Measurements from ENCODE around the gene PHF3.
A peak's percentile ranks its signal among the peaks of the same experiment; 100 is the strongest.

PHF3 gene

GRCh38 chr6:63649847-63650265, 14.3 kb downstream of the PHF3 start:
- no peak for DNase-seq

DNA sequence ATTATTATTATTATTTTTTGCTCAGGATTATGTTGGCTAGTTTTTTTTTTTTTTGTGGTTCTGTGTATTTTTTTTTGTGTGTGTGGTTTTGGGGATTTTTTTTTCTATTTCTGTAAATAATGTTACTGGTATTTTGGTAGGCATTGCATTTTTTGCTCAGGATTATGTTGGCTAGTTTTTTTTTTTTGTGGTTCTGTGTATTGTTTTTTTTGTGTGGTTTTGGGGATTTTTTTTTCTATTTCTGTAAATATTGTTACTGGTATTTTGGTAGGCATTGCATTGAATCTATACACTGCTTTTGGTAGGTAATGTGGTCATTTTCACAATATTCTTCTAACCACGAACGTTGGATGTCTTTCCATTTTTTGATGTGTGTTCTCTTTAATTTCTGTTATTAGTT, 17.4 kb downstream of the PHF3 start:
- DNase-seq: no peak

DNA sequence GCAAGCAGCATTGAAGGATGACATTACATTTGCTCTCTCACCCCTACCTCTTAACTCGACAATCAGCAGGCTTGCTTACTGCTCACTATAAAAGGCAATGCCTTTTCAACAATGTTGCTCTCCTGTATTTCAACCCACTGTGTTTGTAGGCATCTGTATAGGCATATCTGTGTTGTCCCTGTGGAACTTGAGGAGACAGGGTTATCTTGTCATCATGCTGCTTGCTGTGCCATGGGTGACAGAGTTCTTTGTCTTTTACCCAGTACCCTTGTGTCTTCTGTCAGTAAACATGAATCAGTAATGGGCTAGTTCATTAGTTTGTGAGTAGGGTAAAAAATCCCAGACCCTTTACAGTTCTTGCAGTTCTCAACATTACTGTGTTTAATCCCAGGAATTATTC, 25.2 kb downstream of the PHF3 start:
- DNase-seq: peak; percentile 53

DNA sequence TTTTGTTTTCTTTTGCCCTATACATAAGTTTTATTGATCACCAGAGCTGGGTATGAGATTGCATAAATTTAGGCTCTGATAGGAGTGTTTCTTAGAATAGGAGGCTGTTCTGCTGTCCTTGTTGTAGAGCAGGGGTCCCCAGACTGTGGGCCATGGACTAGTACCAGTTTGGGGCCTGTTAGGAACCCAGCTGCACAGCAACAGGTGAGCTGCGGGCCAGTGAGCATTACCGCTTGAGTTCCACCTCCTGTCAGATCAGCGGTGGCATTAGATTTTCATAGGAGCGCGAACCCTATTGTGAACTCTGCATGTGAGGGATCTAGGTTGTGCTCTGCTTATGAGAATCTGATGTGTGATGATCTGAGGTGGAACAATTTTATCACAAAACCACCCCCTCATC, 26.2 kb downstream of the PHF3 start:
- no peak for DNase-seq

GRCh38 chr6:63663147-63663955, 27.7 kb downstream of the PHF3 start:
- DNase-seq: no peak

- no peak for DNase-seq
Measured at GRCh38 chr6:63663956-63664281, 28.3 kb downstream of the PHF3 start.

DNA sequence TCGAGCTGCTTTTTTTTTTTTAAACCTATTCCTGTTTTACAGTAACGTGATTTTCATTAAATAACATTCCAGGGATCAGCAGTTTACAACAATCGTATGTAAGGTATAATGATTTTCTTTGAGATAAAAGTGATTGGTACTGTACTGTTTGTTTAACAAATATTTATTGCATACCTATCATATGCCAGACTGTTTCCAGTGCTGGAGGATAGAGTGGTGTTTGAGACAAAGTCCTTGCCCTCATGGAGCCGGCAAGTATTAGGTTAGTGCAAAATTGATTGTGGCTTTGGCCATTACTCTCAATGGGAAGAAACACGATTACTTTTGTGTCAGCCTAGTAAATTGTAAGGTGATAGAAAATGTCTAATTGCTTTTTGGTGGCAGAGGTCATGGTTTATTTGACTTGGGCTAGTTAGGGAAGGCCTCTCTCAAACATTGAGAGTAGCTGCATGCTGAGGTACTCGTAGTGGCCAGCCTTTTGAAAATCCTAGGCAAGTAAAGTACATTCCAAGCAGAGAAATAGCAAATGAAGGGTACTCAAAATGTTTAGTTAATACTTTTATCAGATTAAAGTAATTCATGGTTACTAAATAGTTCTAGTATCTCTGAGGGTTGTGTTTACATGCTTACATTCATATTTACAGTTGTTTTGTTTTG, 35.6 kb downstream of the PHF3 start:
- no peak for DNase-seq

DNA sequence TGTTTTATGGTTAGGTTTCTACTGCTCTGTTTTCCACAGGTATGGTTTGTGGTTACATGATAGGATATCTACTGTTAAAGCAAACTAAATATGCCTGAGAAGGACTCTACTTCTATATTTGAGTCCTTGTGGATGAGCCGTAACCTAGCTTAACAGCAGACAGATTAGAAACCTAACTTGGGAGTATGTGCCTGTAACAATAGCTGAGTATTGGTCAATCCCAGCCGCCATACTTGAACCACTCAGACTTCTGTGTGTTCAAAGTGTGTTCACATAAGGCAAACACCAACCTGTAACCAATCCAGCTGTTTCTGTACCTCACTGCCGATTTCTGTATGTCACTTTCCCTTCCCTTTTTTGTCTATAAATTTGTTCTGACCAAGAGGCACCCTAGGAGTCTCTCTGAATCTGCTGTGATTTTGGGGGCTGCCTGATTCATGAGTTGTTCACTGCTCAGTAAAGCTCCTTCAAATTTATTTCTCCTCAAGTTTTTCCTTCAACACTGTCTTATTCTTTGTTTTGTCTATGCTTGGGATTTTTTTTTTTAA, 37.1 kb downstream of the PHF3 start:
- DNase-seq: no peak

DNA sequence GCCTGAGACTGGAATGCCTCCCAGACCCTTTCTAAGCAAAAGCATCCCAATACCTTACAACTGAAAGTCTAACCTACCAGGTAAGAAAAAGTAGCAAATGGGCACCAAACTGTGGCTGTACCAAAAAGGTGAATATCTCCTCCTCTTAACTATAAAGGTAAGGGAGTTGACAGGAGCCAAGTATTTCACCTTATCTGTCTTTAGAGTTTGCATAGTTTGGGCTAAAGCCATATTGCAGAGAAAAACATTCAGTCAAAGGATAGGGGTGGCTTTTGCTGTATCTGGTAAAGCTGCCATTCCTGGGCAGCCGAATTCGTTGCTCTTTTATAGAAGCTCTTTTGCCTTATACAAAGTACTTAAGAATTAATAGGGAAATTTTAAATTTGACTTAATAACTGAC, 38.1 kb downstream of the PHF3 start:
- DNase-seq: no peak

GRCh38 chr6:63674635-63675034, 39.0 kb downstream of the PHF3 start:
- no peak for DNase-seq

DNA sequence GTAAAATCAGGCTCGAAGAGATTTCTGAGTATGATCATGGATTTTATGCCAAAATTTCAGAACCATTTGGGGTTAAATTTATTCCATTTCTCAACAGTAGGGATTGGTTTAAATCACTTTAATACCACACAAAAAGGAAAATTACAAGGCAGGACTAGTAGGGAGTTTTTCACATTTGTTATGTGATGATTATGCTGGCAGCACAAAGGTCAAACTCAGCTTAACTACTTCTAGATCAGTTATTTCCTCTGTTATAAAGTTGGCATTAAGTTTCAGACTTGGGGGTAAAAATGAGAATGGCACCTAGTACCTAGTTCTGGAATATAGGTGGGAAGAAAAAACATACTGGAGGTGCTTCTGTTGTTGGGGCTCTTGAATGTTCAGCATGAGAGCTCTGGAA, 39.5 kb downstream of the PHF3 start:
- DNase-seq: no peak

DNA sequence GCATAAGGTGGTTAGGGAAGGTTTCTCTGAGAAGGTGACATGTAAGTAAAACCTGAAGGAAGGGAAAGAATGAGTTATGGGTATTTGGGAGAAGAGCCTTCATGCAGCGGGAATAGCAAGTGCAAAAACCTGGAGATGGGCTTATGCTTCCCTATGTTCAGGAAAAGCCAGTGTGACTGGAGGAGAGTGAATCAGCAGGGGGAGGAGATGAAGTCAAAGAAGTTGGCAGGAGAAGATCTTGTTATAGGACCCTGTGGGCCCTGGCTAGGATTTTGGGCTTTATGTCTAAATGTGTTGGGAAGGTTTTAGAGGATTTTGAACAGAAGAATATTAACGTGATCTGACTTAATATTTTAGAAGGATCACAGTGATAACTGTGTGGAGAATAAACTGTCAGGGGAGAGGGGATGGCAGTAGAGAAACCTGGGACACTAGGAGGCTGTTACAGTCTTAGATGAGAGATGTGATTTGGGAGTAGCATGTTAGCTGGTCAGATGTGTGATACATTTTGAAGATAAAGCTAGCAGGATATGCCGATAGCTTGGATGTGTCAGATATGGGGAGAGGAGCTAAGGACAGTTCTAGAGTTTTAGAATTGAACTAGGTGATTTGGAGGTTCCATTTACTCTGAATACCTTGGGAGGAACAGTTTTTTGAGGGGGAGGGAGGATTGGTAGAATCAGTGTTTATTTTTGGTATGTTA, 41.0 kb downstream of the PHF3 start:
- no peak for DNase-seq

- DNase-seq: no peak
Measured at GRCh38 chr6:63677282-63677681, 41.7 kb downstream of the PHF3 start.

DNA sequence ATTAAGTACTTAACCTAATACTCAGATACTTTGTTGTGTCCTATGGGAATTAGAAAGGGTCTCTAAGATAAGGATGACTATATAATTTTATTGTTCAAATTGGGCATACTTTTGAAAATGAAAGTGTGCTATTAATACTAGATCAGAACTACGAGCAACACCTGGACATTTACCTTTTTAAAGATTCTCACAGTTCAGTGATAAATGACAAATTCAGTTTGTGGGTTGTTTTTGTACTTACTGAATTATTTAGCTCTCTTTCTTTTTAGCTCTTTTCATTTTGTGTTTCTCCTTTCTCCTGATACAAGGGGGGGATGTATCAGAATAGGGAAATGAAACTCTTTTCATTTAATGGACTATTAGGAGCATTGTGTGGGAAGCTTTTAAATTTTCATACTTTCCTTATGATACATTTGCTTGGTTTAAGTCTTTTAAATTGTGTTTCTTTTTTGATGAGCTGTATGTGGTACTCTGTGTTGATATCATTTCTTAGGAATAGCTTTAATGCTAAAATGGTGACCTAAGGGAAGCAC, 47.5 kb downstream of the PHF3 start:
- DNase-seq: no peak

DNA sequence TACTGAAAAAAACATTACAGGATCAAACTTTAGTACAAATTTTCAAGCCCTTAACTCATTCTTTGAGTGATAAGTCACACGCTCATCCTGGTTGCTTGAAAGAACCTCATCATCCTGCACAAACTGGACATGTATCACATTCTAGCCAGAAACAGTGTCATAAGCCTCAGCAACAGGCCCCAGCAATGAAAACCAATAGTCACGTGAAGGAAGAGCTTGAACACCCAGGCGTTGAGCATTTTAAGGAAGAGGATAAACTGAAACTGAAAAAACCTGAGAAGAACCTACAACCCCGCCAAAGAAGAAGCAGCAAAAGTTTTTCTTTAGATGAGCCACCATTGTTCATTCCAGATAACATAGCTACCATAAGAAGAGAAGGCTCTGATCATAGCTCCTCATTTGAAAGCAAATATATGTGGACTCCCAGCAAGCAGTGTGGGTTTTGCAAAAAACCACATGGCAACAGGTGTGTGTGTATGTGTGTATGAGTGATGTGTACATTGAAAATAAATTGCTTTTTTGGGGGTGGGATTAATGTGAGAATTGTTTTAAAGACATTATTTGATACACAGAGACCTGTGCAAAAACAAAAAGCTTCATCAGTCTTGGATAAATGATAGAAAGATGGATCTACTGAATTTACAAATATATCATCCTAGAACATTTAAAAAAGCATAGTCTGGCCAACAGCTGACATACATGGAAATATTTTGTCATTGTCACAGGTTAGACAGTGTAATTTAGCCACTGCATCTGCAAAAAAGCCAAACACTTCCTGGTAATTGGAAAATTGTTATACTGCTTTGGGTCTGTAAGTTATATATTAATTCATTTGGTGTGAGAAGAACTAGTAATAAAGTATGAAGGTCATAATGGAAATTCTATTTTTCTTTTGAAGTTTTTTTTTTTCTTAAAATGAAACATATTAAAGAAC, 50.1 kb downstream of the PHF3 start:
- no peak for DNase-seq

DNA sequence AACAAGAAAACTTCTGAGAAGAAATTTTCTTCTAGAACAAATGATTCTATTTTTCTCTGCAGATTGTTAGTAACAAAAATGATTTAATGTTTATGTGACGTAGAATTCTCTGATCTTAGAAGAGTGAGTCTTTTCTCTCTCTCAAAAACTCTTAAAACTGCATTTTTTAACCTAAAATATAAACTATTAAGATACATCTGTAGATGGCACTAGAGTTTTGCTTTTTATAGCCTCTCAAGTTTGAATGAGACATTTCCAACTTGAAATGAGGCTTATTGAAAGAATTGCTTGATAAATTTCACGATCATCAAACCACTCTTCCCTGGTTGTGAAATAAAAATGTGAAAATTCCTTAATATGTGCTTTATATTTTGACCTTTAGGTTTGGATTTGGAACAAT, 53.8 kb downstream of the PHF3 start:
- no peak for DNase-seq

- no peak for DNase-seq
Measured at GRCh38 chr6:63690221-63690620, 54.6 kb downstream of the PHF3 start.

DNA sequence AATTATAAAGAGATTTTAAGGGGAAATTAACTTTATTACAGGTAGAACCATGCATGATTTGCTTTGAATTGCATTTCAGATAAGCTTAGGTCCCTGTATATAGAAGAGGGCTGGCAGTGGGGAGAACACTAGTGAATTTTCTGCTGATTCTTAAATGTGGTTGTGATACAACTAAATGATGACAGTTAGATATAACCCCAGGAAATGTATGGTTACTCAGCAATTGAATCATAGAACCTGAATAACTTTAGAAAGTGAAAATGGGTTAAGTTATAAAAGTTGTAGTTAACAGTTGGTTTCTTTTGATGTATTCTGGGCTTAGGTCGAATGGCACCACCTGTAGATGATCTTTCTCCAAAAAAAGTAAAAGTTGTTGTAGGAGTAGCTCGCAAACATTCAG, 70.1 kb downstream of the PHF3 start:
- no peak for DNase-seq

GRCh38 chr6:63706630-63707029, 71.0 kb downstream of the PHF3 start:
- no peak for DNase-seq

DNA sequence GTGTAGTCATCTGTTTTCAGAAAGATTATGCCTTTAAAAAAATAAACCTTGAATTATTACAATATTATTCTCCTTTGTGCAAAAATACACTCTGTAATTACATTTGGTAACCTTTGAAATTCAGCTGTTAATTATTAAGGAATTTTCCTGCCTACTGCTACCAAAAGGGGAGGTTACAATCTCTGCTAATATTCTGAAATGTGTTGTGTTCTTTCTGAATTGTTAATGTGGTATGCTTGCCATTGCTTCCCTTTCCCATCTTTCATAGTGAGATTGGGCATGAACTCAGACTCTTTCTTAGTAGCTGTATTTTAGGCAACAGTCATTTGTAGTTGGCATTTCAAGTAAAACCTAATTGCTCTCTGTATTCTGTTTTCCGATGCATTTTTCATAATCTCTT, 73.0 kb downstream of the PHF3 start:
- no peak for DNase-seq

DNA sequence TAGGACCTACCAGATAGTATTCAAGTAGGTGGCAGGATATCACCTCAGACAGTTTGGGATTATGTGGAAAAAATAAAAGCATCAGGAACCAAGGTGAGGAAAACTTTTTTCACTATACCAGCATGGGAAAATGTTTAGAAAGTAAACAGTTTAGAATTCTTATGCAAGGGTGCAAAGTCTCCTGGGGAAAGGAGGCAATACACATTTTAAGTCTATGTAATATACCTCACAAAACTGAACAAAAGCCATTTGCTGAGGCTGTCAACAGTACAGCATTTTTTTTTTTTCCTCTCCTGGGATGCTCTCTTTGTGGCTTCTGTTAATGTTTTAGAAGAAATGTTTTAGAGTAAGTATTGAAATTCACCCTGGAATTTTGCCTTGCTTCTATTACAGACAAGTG, 73.5 kb downstream of the PHF3 start:
- DNase-seq: no peak

DNA sequence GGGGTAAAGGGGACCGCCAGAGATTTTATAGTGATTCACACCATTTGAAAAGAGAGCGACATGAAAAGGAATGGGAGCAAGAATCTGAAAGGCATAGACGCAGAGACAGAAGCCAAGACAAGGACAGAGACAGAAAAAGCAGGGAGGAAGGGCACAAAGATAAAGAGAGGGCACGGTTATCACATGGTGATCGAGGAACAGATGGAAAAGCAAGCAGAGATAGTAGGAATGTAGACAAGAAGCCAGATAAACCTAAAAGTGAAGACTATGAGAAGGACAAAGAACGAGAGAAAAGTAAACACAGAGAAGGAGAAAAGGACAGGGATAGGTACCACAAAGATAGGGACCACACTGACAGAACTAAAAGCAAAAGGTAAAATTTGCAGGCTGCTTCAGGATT, 77.7 kb downstream of the PHF3 start:
- DNase-seq: no peak

- no peak for DNase-seq
Measured at GRCh38 chr6:63714091-63714490, 78.5 kb downstream of the PHF3 start.
